ENCODE measurements around the gene CELF4.

The CELF4 gene

DNA sequence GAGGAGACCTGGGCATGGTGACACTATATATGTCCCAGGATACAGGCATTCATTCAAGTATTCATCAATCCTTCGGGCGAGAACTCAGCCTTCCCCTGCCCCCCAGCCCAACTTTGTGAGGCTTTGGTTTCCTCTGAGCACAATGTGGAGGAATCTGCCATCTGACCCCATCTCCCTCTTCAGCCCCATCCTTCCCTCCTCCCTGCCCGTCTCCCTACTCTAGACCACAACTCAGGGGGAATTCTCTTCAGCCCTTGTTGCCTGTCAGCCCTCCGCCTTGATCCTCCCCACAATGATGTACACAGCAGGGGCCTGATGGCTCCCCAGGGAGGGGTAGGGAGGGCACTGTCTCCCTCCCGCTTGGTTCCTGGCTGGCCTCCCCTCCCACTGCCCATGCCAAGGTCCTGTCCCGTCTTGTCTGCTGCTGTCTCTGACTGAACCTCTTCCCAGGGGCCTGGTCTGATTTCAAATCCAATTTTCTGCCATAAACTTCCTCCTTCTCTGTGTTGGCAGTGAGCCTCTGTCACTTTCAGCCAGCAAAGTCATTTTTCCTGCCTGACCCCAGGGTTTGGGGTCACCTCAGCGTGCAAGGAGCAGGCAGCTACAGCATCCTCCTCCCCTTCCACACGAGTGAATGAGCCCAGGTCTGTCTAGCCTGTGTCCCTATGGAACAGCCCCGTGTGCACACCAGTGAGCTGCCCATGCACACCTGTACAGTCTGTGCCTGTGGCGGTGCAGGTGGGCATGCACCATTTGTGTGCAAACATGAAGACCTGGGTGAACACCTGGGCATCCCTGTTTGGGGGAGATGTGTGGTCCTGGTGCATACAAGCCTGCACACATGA lies 197.3 kb downstream of the CELF4 start:
- Histone ChIP-seq H3K4me3 (replicated peaks; ENCODE audit: insufficient read depth, low read length) (no peak overlapping the region), H3K27me3 (ENCODE audit: insufficient read depth, poor library complexity, severe bottlenecking) (peaks cover 6% of the 10 kb centered on the region), H3K27ac (replicated peaks) (no peak overlapping the region)
- DNase-seq (ENCODE audit: low read depth in 1 of 2, low spot score in 1 of 2) = no peak
- no peak for TF ChIP-seq POLR2AphosphoS5 (IDR thresholded peaks at IDR 0.05; ENCODE audit: low read depth)
- TF ChIP-seq, protein P1, sequence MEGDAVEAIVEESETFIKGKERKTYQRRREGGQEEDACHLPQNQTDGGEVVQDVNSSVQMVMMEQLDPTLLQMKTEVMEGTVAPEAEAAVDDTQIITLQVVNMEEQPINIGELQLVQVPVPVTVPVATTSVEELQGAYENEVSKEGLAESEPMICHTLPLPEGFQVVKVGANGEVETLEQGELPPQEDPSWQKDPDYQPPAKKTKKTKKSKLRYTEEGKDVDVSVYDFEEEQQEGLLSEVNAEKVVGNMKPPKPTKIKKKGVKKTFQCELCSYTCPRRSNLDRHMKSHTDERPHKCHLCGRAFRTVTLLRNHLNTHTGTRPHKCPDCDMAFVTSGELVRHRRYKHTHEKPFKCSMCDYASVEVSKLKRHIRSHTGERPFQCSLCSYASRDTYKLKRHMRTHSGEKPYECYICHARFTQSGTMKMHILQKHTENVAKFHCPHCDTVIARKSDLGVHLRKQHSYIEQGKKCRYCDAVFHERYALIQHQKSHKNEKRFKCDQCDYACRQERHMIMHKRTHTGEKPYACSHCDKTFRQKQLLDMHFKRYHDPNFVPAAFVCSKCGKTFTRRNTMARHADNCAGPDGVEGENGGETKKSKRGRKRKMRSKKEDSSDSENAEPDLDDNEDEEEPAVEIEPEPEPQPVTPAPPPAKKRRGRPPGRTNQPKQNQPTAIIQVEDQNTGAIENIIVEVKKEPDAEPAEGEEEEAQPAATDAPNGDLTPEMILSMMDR (IDR thresholded peaks at IDR 0.05; ENCODE audit: insufficient read depth, low read length) = no peak

DNA sequence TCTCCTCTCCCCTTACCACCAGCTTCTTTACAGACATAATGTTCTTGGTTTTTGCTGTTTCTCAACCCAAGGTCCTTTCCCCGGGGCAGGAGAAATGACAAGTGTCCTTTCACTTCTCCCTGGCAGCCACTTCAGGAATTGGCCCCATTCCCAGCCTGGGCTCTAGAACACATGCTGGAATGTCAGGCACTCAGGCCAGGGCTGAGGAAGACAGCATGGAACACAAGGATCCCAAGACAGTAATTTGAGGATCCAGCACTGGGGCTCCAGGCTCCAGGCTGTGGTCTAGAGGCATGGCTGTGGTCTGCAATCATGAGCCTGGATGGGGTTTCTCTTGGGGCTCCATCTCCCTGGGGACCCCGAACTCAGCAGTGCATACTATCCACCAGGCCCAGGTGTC lies 201.4 kb downstream of the CELF4 start:
- DNase-seq (ENCODE audit: low read depth in 1 of 2, low spot score in 1 of 2) = no peak
- H3K27ac ChIP-seq (replicated peaks) = no peak overlapping the region
- TF ChIP-seq GABPA (IDR thresholded peaks at IDR 0.05; ENCODE audit: low read depth) = no peak
- TF ChIP-seq, protein P2, sequence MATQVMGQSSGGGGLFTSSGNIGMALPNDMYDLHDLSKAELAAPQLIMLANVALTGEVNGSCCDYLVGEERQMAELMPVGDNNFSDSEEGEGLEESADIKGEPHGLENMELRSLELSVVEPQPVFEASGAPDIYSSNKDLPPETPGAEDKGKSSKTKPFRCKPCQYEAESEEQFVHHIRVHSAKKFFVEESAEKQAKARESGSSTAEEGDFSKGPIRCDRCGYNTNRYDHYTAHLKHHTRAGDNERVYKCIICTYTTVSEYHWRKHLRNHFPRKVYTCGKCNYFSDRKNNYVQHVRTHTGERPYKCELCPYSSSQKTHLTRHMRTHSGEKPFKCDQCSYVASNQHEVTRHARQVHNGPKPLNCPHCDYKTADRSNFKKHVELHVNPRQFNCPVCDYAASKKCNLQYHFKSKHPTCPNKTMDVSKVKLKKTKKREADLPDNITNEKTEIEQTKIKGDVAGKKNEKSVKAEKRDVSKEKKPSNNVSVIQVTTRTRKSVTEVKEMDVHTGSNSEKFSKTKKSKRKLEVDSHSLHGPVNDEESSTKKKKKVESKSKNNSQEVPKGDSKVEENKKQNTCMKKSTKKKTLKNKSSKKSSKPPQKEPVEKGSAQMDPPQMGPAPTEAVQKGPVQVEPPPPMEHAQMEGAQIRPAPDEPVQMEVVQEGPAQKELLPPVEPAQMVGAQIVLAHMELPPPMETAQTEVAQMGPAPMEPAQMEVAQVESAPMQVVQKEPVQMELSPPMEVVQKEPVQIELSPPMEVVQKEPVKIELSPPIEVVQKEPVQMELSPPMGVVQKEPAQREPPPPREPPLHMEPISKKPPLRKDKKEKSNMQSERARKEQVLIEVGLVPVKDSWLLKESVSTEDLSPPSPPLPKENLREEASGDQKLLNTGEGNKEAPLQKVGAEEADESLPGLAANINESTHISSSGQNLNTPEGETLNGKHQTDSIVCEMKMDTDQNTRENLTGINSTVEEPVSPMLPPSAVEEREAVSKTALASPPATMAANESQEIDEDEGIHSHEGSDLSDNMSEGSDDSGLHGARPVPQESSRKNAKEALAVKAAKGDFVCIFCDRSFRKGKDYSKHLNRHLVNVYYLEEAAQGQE (IDR thresholded peaks at IDR 0.05; ENCODE audit: insufficient replicate concordance, low read depth) = no peak
- H3K27me3 ChIP-seq (ENCODE audit: insufficient read depth, poor library complexity, severe bottlenecking) = peaks cover 33% of the 10 kb centered on the region
- no peak overlapping the region for H3K4me3 ChIP-seq (replicated peaks; ENCODE audit: insufficient read depth, low read length)

GRCh38 chr18:37362158-37362890 lies 203.3 kb downstream of the CELF4 start:
- TF ChIP-seq POLR2AphosphoS5 (IDR thresholded peaks at IDR 0.05; ENCODE audit: low read depth) (no peak), SPI1 (IDR thresholded peaks at IDR 0.05; ENCODE audit: borderline replicate concordance, low read depth) (no peak), GABPA (IDR thresholded peaks at IDR 0.05; ENCODE audit: low read depth) (no peak)
- TF ChIP-seq, protein P1 (IDR thresholded peaks at IDR 0.05; ENCODE audit: insufficient read depth, low read length) = no peak
- TF ChIP-seq, protein P2 (IDR thresholded peaks at IDR 0.05; ENCODE audit: insufficient replicate concordance, low read depth) = no peak
- DNase-seq (ENCODE audit: low read depth in 1 of 2, low spot score in 1 of 2) = no peak
- Histone ChIP-seq H3K27me3 (ENCODE audit: insufficient read depth, poor library complexity, severe bottlenecking) (peaks cover 36% of the 10 kb centered on the region), H3K4me3 (replicated peaks; ENCODE audit: insufficient read depth, low read length) (no peak overlapping the region), H3K27ac (replicated peaks) (no peak overlapping the region)

DNA sequence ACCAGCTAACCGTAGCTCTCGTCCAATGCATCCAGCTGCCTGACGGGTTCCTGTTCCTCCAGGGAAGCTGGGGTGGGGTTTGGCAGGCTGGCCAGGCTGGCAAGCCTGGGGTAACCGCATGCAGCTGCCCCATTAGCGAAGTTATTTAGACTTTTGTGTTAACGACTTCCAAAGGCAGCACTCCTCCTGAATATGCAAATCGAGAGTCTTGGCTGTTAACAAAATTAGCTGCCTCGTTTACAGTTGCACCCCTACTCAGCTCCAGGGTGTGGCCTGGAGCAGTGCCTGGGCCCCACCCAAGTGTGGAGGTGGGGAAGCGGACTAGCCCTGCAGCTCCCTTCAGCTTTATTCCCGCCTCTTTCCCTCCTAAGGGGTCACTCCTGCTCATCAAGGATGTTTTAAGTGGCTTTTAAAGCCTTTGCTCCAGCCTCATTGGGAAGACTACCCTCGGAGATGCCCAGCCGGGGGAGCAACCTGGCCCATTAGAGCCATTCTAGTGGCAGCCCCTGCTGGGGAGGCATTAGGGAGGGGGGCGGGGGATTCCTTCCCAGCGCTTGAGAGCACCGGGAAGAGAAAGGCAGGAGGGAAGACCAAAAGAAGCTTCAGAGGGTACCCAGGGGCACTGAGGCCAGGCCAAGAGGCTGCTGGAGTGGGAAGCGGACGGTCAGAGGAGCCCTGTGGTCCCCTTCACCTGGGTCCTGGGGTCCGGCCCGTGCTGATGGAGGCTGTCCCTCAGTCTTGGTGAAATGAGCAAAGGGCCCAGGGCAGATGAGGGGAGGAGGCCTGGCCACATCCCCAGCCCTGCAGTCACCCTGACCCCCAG lies 204.1 kb downstream of the CELF4 start:
- no peak overlapping the region for H3K27ac ChIP-seq (replicated peaks)
- no peak for DNase-seq (ENCODE audit: low read depth in 1 of 2, low spot score in 1 of 2)
- TF ChIP-seq POLR2AphosphoS5 (IDR thresholded peaks at IDR 0.05; ENCODE audit: low read depth) (no peak), SPI1 (IDR thresholded peaks at IDR 0.05; ENCODE audit: borderline replicate concordance, low read depth) (no peak), GABPA (IDR thresholded peaks at IDR 0.05; ENCODE audit: low read depth) (no peak)
- TF ChIP-seq, protein P1 (IDR thresholded peaks at IDR 0.05; ENCODE audit: insufficient read depth, low read length) = no peak
- TF ChIP-seq, protein P2 (IDR thresholded peaks at IDR 0.05; ENCODE audit: insufficient replicate concordance, low read depth) = no peak
- H3K4me3 ChIP-seq (replicated peaks; ENCODE audit: insufficient read depth, low read length) = no peak overlapping the region
- peaks cover 36% of the 10 kb centered on the region for H3K27me3 ChIP-seq (ENCODE audit: insufficient read depth, poor library complexity, severe bottlenecking)
